NCI-H748 (cell line): ENCODE measurements around the gene P2RY8.
"Not testable (repeated sequence)": the region's sequence is repeated elsewhere in the genome, so short reads cannot be mapped to it uniquely, and the experiment has no call there.

Source experiments
- DNase-seq: peaks from one replicate; lab custom pipeline; 2025; ENCODE audit not compliant: unreplicated experiment; lab: John Stamatoyannopoulos, UW

The P2RY8 gene

GRCh38 chrX:1545776-1546408, 8.9 kb upstream of the P2RY8 start:
- DNase-seq = no peak

DNA sequence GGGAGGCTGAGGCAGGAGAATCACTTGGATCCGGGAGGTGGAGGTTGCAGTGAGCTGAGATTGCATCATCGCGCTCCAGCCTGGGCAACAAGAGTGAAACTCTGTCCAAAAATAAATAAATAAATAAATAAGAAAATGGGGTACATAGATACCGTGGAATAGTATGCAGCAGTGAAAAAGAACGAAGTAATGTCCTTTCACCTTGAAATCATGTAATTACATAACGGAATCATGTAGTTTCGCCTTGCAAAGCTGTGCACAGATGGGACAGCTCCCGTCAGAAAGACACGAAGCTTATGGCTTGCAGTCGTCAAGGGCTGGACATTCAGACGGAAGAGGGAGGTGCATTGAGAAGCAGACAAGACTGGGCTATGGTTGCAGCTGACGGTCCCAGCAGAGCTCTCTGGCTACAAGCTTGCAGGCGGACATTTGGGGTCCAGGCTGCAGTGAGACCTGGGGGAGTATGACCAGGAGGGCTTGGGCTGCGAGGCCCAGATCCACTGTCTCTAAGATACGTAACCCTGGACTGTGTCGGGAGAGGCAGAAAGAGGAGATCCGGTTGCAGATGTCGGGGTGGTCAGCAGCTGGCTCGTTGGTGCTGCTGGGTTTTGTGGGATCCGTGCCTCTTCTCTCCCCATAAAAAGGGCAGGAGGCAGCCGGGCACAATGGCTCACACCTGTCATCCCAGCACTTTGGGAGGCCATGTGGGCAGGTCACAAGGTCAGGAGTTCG, 6.2 kb upstream of the P2RY8 start:
- DNase-seq = no peak

DNA sequence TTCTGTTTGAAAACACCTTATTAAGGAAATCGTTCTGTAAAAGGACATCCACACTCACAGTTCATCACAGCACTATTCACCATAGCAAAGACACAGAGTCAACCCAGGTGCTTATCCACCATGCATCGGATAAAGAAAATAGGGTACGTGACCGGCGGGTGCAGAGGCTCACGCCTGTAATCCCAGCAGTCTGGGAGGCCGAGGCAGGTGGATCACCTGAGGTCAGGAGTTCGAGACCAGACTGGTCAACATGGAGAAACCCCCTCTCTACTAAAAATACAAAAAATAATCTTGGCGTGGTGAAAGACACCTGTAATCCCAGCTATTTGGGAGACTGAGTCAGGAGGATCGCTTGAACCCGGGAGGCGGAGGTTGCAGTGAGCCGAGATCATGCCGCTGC, 2.2 kb upstream of the P2RY8 start:
- DNase-seq = not testable (repeated sequence)

- DNase-seq = not testable (repeated sequence)
Measured at GRCh38 chrX:1537716-1538090, 718 bp upstream of the P2RY8 start.

DNA sequence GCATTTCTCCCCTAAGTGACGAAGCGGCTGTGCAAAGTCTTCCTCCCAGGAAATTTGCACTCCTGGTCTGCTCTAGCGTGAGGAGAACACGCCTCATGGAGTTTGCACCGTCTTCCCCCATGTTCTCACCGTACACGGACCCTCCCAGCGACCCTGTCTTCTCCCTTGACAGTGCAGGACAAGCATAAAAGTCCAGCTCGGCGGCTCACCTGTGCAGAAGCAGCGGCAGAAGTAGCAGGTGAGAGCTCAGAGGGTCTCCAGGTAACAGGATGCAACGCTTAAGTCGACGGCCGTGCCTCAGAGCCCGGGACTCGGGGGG, 314 bp downstream of the P2RY8 start:
- no peak for DNase-seq

GRCh38 chrX:1535241-1536041, 1.5 kb downstream of the P2RY8 start:
- no peak for DNase-seq

- DNase-seq = no peak
Measured at GRCh38 chrX:1534301-1535168, 2.5 kb downstream of the P2RY8 start.

DNA sequence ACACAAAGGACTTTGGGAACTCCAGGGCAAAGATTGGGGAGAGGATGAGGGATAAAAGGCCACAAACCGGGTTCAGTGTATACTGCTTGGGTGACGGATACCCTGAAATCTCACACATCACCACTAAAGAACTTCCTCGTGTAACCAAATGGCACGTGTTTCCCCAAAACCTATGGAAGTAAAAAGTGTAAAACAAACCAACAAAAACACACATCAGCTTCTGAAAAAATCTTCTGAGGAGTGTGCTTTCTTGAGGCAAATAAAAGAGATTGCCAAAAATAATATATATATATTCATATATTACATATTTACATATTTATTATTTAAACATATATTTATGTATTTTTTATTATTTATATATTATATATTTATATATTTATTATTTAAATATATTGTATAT, 3.9 kb downstream of the P2RY8 start:
- no peak for DNase-seq

- no peak for DNase-seq
Measured at GRCh38 chrX:1531096-1531890, 5.7 kb downstream of the P2RY8 start.

GRCh38 chrX:1529756-1530155, 7.2 kb downstream of the P2RY8 start:
- no peak for DNase-seq

- DNase-seq = no peak
Measured at GRCh38 chrX:1529328-1529727, 7.7 kb downstream of the P2RY8 start.

- DNase-seq = no peak
Measured at GRCh38 chrX:1528884-1529203, 8.1 kb downstream of the P2RY8 start.

DNA sequence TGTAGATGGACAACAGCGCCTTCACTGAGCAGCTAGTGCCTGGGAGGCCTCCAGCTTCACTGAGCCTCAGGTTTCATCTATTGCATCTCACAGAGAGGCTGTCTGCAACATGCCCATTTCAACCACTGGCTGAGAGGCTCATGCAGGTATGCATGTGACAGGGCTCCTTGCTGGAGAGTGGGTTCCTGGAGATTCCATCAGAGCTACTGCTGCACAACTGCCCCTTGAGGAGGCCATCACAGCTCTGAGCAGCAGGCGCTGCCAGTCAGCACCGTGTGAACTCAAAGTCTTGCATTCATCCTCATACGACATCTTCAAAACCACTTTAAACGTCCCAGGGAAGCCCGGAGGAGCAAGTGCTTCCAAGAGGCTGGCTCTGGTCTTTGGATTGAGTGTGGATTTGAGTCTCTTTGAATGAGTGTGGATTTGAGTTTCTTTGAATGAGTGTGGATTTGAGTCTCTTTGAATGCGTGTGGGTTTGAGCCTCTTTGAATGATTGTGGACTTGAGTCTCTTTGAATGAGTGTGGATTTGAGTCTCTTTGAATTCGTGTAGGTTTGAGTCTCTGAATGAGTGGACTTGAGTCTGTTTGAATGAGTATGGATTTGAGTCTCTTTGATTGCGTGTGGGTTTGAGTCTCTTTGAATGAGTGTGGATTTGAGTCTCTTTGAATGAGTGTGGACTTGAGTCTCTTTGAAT, 8.7 kb downstream of the P2RY8 start:
- no peak for DNase-seq

DNA sequence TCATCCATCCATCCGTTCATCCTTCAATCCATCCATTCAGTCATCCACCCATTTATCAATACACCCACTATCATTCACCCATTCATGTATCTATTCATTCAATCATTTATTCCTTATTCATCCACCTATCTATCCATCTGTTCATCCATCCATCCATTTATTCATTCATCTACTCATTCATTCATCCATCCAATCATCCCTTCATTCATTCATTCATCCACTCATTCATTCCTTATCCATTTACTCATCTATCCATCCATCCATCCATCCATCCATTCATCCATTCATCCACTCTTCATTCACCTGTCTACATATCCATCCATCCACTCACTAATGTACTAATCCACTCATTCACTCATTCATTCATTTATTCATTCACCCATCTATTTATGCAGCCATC, 9.5 kb downstream of the P2RY8 start:
- DNase-seq = no peak

DNA sequence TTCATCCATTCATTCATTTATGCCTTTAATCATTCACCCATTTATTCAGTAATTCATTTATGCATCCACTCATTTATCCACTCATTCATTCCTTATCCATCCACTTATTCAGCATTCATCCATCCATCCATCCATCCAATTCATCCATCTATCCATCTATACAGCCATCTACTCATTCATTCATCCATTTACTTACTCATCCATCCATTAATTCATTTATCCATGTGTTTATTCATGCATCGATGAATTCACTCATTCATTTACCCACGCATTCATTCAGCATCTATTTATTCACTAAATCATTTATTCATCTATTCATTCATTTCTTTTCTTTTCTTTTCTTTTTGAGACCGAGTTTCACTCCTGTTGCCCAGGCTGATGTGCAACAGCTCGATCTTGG, 10.4 kb downstream of the P2RY8 start:
- DNase-seq = no peak

DNA sequence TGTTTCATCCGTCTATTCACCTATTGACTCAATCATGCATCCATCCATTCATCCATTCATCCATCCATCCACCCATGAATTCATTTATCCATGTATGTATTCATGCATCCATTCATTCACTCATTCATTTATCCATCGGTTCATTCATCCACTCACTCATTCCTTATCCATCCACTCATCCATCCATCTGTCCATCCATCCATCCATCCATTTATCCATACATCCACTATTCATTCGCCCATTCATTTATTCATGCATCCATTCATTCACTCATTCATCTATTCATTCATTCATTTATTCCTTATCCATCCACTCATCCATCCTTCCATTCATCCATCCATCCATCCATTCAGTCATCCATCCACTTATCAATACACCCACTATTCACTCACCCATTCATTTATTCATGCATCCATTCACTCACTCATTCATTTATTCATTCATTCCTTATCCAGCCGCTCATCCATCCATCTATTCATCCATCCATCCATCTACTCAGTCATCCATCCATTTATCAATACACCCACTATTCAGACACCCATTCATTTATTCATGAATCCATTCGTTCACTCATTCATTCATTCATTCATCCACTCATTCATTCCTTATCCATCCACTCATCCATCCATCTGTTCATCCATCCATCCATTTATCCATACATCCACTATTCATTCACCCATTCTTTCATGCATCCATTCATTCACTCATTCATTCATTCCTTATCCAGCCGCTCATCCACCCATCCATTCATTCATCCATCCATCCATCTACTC, 11.2 kb downstream of the P2RY8 start:
- no peak for DNase-seq

- DNase-seq = no peak
Measured at GRCh38 chrX:1524874-1525582, 12.0 kb downstream of the P2RY8 start.

DNA sequence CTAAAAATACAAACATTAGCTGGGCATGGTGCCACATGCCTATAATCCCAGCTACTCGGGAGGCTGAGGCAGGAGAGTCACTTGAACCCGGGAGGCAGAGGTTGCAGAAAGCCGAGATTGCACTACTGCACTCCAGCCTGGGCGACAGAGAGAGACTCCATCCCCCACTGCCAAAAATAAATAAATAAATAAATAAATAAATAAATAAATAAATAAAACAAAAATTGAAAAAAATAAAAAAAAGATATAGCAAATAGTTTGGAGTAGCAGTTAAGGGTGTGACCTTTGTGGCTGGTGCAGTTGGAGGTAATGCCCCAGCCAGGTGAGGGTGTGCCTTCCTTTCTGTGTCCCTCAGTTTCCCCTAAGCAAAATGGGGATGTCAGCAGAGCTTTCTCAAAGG, 14.1 kb downstream of the P2RY8 start:
- not testable (repeated sequence) for DNase-seq
